Prostate gland (tissue), 2 donors: ENCODE data around the gene TCF12.

Source experiments
- CTCF ChIP-seq, 4 experiments: fragments of 200-600 bp in 2 of 4; fragments of 450-650 bp in 2 of 4; sonication (generic) in 2 of 4; IDR thresholded peaks; 1 replicate in 3 of 4; 2 replicates in 1 of 4; pipeline ENCODE4 v1.5.1; 2016 to 2019; ENCODE audit warnings: antibody characterized with exemption in 4 of 4, mild to moderate bottlenecking in 2 of 4, moderate library complexity in 2 of 4
- POLR2A ChIP-seq: fragments of 450-650 bp; IDR thresholded peaks from one replicate; pipeline ENCODE4 v1.6.1; 2016; ENCODE audit warnings: antibody characterized with exemption, mild to moderate bottlenecking
- POLR2AphosphoS5 ChIP-seq: sonication (generic); formaldehyde crosslinking; IDR thresholded peaks from one replicate; pipeline ENCODE4 v1.6.1; 2017; ENCODE audit warnings: antibody characterized with exemption

DNA sequence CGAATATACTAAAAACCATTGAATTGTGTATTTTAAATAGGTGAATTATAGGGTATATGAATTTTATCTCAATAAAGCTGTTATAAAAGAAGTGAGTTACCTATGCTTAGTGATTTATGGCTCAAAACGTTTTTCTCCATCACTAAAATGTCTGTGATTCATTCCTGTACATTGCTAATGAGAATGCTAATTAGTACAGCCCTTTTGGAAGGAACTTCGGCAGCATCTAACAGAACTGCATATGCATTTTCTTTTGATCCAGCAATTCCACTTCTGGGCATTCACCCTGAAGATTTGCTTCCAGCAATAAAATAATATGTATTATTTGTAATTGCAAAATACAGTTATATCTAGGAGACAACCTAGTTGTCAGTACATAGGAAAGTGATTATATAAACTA lies 53.6 kb downstream of the TCF12 start:
- TF ChIP-seq CTCF (IDR thresholded peaks at IDR 0.05) (no peak), POLR2AphosphoS5 (no peak), POLR2A (no peak)
